Uterus (tissue), 2 donors: ENCODE measurements around the gene ELAC1.

Source experiments
- CTCF ChIP-seq, 4 experiments: fragments of 200-600 bp in 2 of 4; fragments of 450-650 bp in 2 of 4; sonication (generic) in 2 of 4; IDR thresholded peaks; one replicate each; pipeline ENCODE4 v1.5.1; 2016 to 2019; ENCODE audit warnings: antibody characterized with exemption in 4 of 4, mild to moderate bottlenecking in 2 of 4, moderate library complexity in 1 of 4
- POLR2A ChIP-seq, 2 donors: fragments of 450-650 bp; IDR thresholded peaks; one replicate each; pipeline ENCODE4 v1.6.1; 2016; ENCODE audit warnings: antibody characterized with exemption in 2 of 2, mild to moderate bottlenecking in 1 of 2, moderate library complexity in 1 of 2

GRCh38 chr18:50977037-50977760 is 9.4 kb downstream of the ELAC1 start:
- TF ChIP-seq CTCF (IDR thresholded peaks at IDR 0.05) (no peak), POLR2A (IDR thresholded peaks at IDR 0.05) (no peak)
